HG02884 (cell line): ENCODE results near the gene FGR.

ENCODE experiments used
- ATAC-seq: cut with Tn5 transposase; IDR thresholded peaks from one replicate; pipeline ENCODE4 v1.9.1; 2021; ENCODE audit warnings: mild to moderate bottlenecking, moderate library complexity; ENCODE audit not compliant: unreplicated experiment

FGR gene

GRCh38 chr1:27569506-27570291 lies 65.3 kb downstream of the FGR start:
- ATAC-seq: no peak

DNA sequence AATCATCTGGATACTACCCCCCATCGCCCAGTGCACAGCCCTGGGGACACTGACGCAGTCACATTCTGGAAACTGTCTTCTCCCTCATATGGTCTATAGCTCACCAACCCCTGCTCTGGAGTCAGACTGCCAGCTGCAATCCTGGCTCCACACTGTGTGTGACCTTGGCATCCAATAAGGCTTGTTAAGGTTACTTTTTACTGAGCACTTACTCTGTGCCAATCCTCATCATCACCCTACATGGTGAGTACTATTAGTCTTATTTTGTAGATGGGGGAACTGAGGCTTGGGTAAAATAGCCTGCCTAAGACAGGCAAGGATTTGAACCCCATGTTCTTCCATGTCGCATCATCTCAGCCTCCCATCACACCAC lies 65.9 kb downstream of the FGR start:
- no peak for ATAC-seq

GRCh38 chr1:27568300-27569087 lies 66.5 kb downstream of the FGR start:
- peak; percentile 75 for ATAC-seq

DNA sequence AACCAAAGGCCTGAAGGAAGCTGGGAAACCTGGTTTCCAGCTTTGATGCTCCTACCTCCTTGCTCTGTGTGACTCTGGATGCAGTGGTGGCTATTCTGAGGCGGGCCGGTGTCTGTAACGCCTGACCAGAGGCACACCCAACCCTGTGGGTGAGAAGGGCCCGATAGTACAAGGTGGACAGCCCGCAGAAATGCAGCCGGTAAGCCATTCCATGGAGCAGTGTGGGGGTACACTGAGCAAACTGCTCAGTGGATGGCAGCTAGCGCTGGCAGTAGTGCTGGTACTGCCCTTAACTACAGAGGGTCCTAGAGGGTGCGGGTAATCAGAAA lies 67.0 kb downstream of the FGR start:
- no peak for ATAC-seq

GRCh38 chr1:27567146-27567526 lies 67.8 kb downstream of the FGR start:
- no peak for ATAC-seq

GRCh38 chr1:27566462-27567145 lies 68.4 kb downstream of the FGR start:
- ATAC-seq: no peak

DNA sequence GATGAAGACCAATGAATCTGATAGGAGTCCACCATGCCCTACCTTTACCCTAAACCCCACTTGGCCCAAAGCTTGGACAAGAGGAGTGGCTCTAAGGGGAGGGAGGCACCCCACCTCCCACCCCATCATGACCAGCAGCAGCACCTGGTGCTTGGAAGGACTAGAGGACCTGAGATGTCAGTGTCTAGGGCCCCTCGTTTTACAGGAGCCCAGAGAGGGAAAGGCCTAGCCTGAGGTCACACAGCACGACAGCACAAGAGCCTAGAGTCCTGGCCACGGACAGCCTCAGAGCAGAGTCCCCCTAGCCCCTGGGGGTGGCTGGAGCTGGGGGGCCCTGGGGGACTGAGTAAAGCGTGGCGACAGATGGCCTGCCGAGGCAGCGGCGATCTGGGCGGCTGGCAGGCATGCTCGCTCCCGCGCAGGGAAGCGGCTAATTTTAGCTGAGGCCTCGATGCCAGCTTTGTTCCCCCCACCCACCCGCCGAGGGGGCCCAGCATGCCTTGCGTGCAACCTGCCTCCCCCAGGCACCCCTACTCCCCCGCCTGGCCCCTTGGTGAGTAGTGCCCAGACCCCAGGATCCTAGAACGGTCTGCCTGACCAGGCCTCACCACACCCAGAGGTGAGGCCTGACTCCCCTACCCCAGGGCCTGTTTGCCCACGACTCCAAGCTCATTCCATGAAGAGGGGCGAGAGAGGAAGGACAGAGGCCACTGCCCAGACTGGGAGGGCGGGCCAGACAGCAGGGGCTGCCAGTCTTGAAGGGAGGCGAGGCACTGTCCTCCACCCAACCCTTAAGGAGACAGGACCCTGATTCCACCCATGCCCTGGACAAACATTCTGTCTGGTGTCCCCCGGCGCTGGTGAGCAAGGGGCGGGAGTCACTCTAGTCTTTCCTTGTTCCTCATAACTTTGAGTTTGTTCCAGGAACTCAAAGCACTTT lies 70.0 kb downstream of the FGR start:
- no peak for ATAC-seq

DNA sequence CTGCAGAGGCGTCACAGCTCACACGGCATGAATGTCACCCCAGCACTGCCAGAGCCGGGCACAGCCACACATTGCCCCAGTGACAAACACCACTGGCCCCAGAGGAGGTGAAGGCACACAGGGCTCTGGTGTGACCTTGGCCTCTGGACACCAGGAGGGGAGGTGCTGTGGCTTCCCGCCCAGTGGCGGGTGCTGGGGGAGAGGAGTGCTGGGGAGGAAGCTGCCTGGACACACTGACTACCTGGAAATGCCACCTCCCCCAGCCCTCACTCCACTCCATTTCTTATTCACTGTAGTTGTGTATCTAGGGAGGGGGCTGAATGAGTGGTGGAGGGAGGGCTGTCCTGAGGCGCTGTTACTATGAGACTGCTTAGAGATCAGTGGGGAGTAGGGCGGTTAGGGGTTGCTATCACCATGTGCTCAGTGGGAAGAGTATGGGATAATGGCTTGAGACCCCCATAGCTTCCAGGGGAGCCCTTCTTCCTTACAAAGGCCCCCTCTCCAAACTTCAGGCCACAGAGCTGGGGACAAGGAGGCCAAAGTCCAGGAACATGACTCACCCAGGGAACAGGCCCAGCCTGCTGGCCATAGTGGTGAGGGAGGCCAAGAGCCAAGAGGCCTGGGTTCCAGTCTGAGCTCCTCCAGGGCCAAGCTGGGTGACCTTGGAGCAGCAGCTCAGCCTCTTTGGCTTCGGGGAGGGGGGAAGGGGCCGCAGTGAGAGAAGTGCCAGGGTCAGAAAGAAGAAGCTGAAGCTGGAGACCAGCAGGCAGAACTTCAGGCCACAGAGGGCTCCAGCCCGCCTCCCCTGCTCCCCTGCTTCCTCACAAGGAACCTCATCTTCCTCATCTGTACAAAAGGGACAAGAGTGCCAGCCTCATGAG lies 71.2 kb downstream of the FGR start:
- ATAC-seq: no peak

DNA sequence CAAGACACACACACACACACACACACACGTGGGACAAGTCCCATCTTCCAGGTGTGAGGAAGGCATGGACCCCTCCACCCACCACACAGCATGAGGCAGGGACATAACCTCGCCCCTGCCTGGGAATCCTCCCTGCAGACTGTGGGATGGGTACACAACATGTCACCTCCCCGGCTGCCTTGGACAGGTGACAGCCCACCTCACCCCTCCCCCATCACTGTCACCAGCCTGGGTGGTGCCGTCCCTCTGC lies 71.7 kb downstream of the FGR start:
- no peak for ATAC-seq

GRCh38 chr1:27562534-27563340 lies 72.2 kb downstream of the FGR start:
- ATAC-seq: no peak
